Adipocyte (in vitro differentiated cells): ENCODE results near the gene NMBR.

Experiments
- DNase-seq: peaks from one replicate; pipeline ENCODE4 v3.0.0-alpha.2; 2015; ENCODE audit warnings: low read depth
- H3K27me3 ChIP-seq: replicated peaks from 2 replicates; pipeline ENCODE4 v1.7.0; 2013; ENCODE audit warnings: mild to moderate bottlenecking, low read length, moderate library complexity; ENCODE audit not compliant: control insufficient read depth, insufficient read depth
- H3K36me3 ChIP-seq: 2 replicates; pipeline ENCODE4 v1.7.0; 2013; ENCODE audit warnings: low read length, mild to moderate bottlenecking, moderate library complexity; ENCODE audit not compliant: control insufficient read depth, insufficient read depth, severe bottlenecking
- H3K4me1 ChIP-seq: 2 replicates; pipeline ENCODE4 v1.7.0; 2013; ENCODE audit warnings: mild to moderate bottlenecking, low read length, moderate library complexity; ENCODE audit not compliant: control insufficient read depth, insufficient read depth
- H3K4me3 ChIP-seq: 2 replicates; pipeline ENCODE4 v1.7.0; 2013; ENCODE audit warnings: mild to moderate bottlenecking, low read length, moderate library complexity
- H3K9ac ChIP-seq: 2 replicates; pipeline ENCODE4 v1.7.0; 2013; ENCODE audit warnings: mild to moderate bottlenecking, low read length, moderate library complexity
- H3K9me3 ChIP-seq: 2 replicates; pipeline ENCODE4 v1.7.0; 2013; ENCODE audit warnings: mild to moderate bottlenecking, low read length, moderate library complexity; ENCODE audit not compliant: control insufficient read depth

NMBR gene

GRCh38 chr6:142026471-142026870, 120.5 kb downstream of the NMBR start:
- Histone ChIP-seq H3K36me3 (no peaks in the 10 kb centered on the region), H3K4me1 (no peaks in the 10 kb centered on the region), H3K9ac (no peak overlapping the region), H3K27me3 (no peaks in the 10 kb centered on the region), H3K4me3 (no peak overlapping the region), H3K9me3 (no peaks in the 10 kb centered on the region)
- no peak for DNase-seq
